Sigmoid colon (tissue), 7 donors: ENCODE data around the gene YLPM1. TPM values are rescaled to one million over a fixed set of nuclear protein-coding genes. Genes with fewer than 3 reads are reported as not detected.

Experiments
- DNase-seq: peaks from one replicate; pipeline ENCODE4 v3.0.0-alpha.2; 2019
- H3K27ac ChIP-seq, 4 donors: fragments of 200-600 bp; sonication (generic); one replicate each; pipeline ENCODE4 v1.5.1; 2016 to 2019; ENCODE audit warnings: mild to moderate bottlenecking in 1 of 4
- H3K27me3 ChIP-seq, 3 donors: fragments of 200-600 bp; sonication (generic); one replicate each; pipeline ENCODE4 v1.5.1; 2019; ENCODE audit warnings: mild to moderate bottlenecking in 1 of 3
- H3K36me3 ChIP-seq, 4 donors: fragments of 200-600 bp; sonication (generic); one replicate each; pipeline ENCODE4 v1.5.1; 2016 to 2019
- H3K4me1 ChIP-seq, 4 donors: fragments of 200-600 bp; sonication (generic); one replicate each; pipeline ENCODE4 v1.5.1; 2017 to 2019
- H3K4me3 ChIP-seq, 4 donors: fragments of 200-600 bp; sonication (generic); one replicate each; pipeline ENCODE4 v1.5.1; 2017 to 2019; ENCODE audit warnings: mild to moderate bottlenecking in 2 of 4, moderate library complexity in 1 of 4
- H3K9me3 ChIP-seq, 4 donors: fragments of 200-600 bp in 3 of 4; sonication (generic) in 3 of 4; one replicate each; pipeline versions ENCODE4 v1.5.1 to v1.6.1; 2013 to 2019
- CTCF ChIP-seq, 4 experiments: fragments of 450-650 bp in 3 of 4; fragments of 200-600 bp in 1 of 4; IDR thresholded peaks; one replicate each; pipeline ENCODE4 v1.5.1; 2016 to 2019; ENCODE audit warnings: antibody characterized with exemption in 4 of 4, mild to moderate bottlenecking in 3 of 4, moderate library complexity in 2 of 4
- EP300 ChIP-seq, 4 donors: sonication (generic); formaldehyde crosslinking; IDR thresholded peaks; one replicate each; pipeline ENCODE4 v1.6.1; 2017; ENCODE audit warnings: antibody characterized with exemption in 4 of 4
- POLR2A ChIP-seq, 2 donors: fragments of 450-650 bp; IDR thresholded peaks; one replicate each; pipeline ENCODE4 v1.6.1; 2016; ENCODE audit warnings: antibody characterized with exemption in 2 of 2, mild to moderate bottlenecking in 2 of 2, moderate library complexity in 2 of 2
- POLR2AphosphoS5 ChIP-seq, 4 donors: sonication (generic); formaldehyde crosslinking; IDR thresholded peaks; one replicate each; pipeline ENCODE4 v1.6.1; 2017; ENCODE audit warnings: antibody characterized with exemption in 4 of 4
- WGBS, 2 donors: extraction: QIAGEN DNeasy Blood & Tissue Kit; methylation state at CpG; one replicate each; pipeline ENCODE4 v1.1.7; 2013; 5-methylcytosine and 5-hydroxymethylcytosine counted together
- intact Hi-C: fragments of 100-400 bp; cut with DNase I; formaldehyde crosslinking; loops from one replicate; pipeline ENCODE4 v1.15.1; 2023
- polyA plus RNA-seq, 3 donors: library from polyadenylated mRNA; stranded (reverse); fragments of 200-250 nt; gene quantifications; one replicate each; pipeline ENCODE4 v1.2.3, GENCODE V29; 2013
- total RNA-seq, 4 donors: library from RNA; depleted of rRNA; stranded (reverse); fragments of >200 nt; gene quantifications; one replicate each; pipeline ENCODE4 v1.1.0, GENCODE V29; 2016
- donor health status: healthy with polysubstance abuse.
- donor health status: Bipolar disorder and iron deficiency.
- donor health status: healthy.

Gene YLPM1
- total and polyA plus RNA-seq, 7 donors, result 7.2 to 58.7 (median 40.3) TPM

- Histone ChIP-seq H3K27ac (peak within 1 kb of the TSS; percentile 93 to 95 (median 94)), H3K9me3 (no peaks in the 10 kb centered on the region), H3K27me3 (no peaks in the 10 kb centered on the region), H3K4me3 (peak within 1 kb of the TSS; percentile 67 to 93 (median 89)), H3K4me1 (peaks cover 0 to 51% (median 46%) of the 10 kb centered on the region in 4 donors), H3K36me3 (peaks cover 0 to 11% (median 0%) of the 10 kb centered on the region in 4 donors)
- TF ChIP-seq CTCF (IDR thresholded peaks at IDR 0.05) (no peak), EP300 (IDR thresholded peaks at IDR 0.05) (no peak), POLR2AphosphoS5 (IDR thresholded peaks at IDR 0.05) (peak; percentile 86 to 95 (median 90)), POLR2A (IDR thresholded peaks at IDR 0.05) (peak; percentile 64 to 77)
- intact Hi-C loops, result no loop called here
- WGBS, 2 donors, result 0% methylated on average over 53 of the region's 53 CpGs
- DNase-seq, result peak; percentile 93
Observed at GRCh38 chr14:74881431-74882102, 118.5 kb downstream of the YLPM1 start, which contains the start of gene DLST. Gene DLST, plus strand, starts transcription at chr14:74881916. Its CDS starts 38 bp downstream, at chr14:74881954.

GRCh38 chr14:74882103-74882920 lies 119.2 kb downstream of the YLPM1 start:
- 1% methylated on average over 49 of the region's 49 CpGs for WGBS, 2 donors
- intact Hi-C loops, result no loop called here
- Histone ChIP-seq H3K27me3 (no peaks in the 10 kb centered on the region), H3K9me3 (no peaks in the 10 kb centered on the region), H3K4me3 (peak overlapping the region; percentile 67 to 93 (median 89)), H3K27ac (peak overlapping the region; percentile 93 to 95 (median 94)), H3K4me1 (peaks cover 0 to 56% (median 52%) of the 10 kb centered on the region in 4 donors), H3K36me3 (peaks cover 0 to 11% (median 0%) of the 10 kb centered on the region in 4 donors)
- DNase-seq, result peak; percentile 73
- TF ChIP-seq CTCF (IDR thresholded peaks at IDR 0.05) (no peak), POLR2AphosphoS5 (IDR thresholded peaks at IDR 0.05) (no peak), EP300 (IDR thresholded peaks at IDR 0.05) (no peak)

Other genes starting within 250 kb of the YLPM1 start
- 10 to 100 TPM; 12.1 to 71.2 (median 15.3) TPM for gene LTBP2, start 151.1 kb upstream of the YLPM1 start, total RNA-seq
- gene LTBP2, start 151.1 kb upstream of the YLPM1 start, polyA plus RNA-seq, result 1 to 10 TPM in 2 of 3 donors, under 1 TPM in 1; 0.46 to 7.1 (median 1.2) TPM
- gene AREL1, start 50.2 kb upstream of the YLPM1 start, total RNA-seq, result 10 to 100 TPM; 11.7 to 16.6 (median 14.3) TPM
- gene AREL1, start 50.2 kb upstream of the YLPM1 start, polyA plus RNA-seq, result 10 to 100 TPM in 2 of 3 donors, 1 to 10 TPM in 1; 4.8 to 20.2 (median 10.4) TPM
- gene FCF1, start 50.2 kb upstream of the YLPM1 start, total RNA-seq, result 10 to 100 TPM; 18.6 to 35.7 (median 28.3) TPM
- 10 to 100 TPM; 22.2 to 32.3 (median 23.4) TPM for gene FCF1, start 50.2 kb upstream of the YLPM1 start, polyA plus RNA-seq
- gene PROX2, start 112.8 kb downstream of the YLPM1 start, total RNA-seq, result under 1 TPM in 1 of 4 donors, not detected in 3; 0.16 TPM
- under 1 TPM in 1 of 3 donors, not detected in 2; 0.01 TPM for gene PROX2, start 112.8 kb downstream of the YLPM1 start, polyA plus RNA-seq
- gene DLST, start 118.6 kb downstream of the YLPM1 start, total RNA-seq, result 100 to 1,000 TPM in 1 of 4 donors, 10 to 100 TPM in 3; 68.6 to 114 (median 71.8) TPM
- gene DLST, start 118.6 kb downstream of the YLPM1 start, polyA plus RNA-seq, result 100 to 1,000 TPM in 2 of 3 donors, 10 to 100 TPM in 1; 66.1 to 114 (median 105) TPM
- gene RPS6KL1, start 159.9 kb downstream of the YLPM1 start, total RNA-seq, result 10 to 100 TPM in 1 of 4 donors, 1 to 10 TPM in 3; 4.6 to 11.1 (median 6.7) TPM
- 1 to 10 TPM; 1.8 to 4.0 (median 2.8) TPM for gene RPS6KL1, start 159.9 kb downstream of the YLPM1 start, polyA plus RNA-seq
- 10 to 100 TPM in 2 of 4 donors, 1 to 10 TPM in 2; 3.6 to 15.6 (median 9.7) TPM for gene PGF, start 192.3 kb downstream of the YLPM1 start, total RNA-seq
- 1 to 10 TPM; 1.2 to 9.1 (median 1.6) TPM for gene PGF, start 192.3 kb downstream of the YLPM1 start, polyA plus RNA-seq
- 10 to 100 TPM; 34.1 to 37.5 (median 35.3) TPM for gene EIF2B2, start 239.6 kb downstream of the YLPM1 start, total RNA-seq
- 10 to 100 TPM; 25.2 to 45.5 (median 40.0) TPM for gene EIF2B2, start 239.6 kb downstream of the YLPM1 start, polyA plus RNA-seq